Measurements from ENCODE around the gene STAT4.

Gene STAT4

DNA sequence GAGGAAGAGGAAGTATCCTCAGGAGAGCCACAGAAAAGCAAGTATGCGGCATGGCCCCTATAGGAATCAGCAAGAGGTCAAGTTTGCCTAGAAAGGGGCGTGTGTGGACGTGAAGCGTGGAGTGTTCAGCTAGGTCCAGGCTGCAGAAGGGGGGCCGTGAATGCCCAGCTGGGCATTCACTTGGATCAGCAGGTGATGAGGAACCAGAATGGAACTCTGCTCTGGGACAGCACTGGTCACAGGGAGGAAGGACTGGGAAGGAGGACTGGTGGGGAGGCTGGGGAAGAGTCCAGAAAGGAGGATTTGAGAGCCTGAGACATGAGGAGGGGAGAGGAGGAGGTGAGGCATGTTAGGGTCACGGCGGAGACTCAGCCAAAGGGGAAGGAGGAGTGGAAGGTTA is 156.6 kb downstream of the STAT4 start:
- DNase-seq (ENCODE audit: low read depth): no peak

DNA sequence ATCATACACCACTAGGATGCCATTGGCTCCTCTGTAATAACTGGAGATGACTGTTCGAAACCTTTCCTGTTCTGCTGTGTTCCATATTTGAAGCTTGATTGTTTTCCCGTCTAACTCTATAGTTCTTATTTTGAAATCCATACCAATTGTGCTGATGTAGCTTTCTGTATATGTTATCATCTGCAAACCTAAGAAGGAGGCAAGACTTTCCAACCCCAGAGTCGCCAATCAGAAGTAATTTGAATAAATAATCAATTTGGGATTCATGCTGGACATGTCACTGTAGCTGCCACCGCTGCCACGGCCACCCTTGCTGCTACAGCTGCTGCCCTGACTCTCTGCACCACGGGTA is 157.5 kb downstream of the STAT4 start:
- no peak for DNase-seq (ENCODE audit: low read depth)

DNA sequence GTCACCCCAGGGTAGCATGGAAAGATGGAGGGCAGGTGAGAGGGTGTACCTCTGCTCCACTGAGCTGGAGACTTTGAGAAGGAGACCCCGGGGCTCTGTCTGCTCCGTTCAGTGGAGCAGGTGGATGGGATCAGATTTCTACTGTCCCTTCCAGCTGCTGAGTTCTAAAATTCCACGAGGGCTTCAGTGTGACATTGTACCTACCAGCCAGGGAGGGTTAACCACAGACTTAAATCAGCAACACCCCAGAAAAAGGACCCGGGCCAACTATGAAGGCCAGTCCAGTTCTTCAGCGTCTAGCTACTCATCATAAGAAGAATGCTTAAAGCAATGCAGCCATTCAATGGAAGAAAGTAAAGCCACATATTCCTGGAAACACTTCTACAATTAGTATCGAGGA is 160.7 kb downstream of the STAT4 start:
- DNase-seq (ENCODE audit: low read depth): no peak

DNA sequence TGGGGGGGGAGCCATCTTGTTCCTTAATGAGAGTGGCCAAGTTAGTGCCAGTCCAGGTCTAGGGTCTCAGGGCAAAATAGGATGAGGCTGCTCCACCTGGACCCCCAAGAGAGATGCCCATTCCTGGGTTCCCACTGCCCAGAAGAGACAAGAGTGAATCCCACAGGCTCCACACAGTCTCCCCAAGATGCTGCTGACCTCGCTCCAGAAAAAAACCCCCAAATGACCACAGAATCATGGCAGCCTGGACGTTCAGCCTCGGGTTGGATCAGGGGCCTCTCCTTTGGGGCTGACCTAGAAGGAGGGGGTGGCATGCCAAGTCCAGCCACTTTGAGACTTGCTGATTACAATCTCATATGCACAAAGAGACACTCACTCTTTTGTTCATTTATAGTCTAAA is 161.9 kb downstream of the STAT4 start:
- no peak for DNase-seq (ENCODE audit: low read depth)

DNA sequence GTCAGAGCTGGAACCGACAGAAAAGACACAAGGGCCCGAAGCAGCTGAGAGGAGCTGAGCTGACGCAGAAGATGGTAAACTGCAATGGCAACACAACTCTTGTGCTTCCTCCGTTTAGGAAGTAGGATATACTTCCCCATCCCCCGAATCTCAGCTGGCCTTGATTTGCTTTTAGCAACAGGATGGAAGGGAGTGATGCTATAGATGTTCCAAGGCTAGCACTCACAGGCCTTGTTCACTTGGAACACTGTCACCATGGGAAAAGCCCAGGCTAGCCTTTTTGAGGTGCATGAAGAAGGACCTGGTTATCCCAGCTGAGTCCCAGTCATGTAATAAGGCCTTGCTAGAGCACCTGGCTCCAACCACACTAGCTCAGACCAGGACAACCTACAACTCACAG is 162.9 kb downstream of the STAT4 start:
- no peak for DNase-seq (ENCODE audit: low read depth)

DNA sequence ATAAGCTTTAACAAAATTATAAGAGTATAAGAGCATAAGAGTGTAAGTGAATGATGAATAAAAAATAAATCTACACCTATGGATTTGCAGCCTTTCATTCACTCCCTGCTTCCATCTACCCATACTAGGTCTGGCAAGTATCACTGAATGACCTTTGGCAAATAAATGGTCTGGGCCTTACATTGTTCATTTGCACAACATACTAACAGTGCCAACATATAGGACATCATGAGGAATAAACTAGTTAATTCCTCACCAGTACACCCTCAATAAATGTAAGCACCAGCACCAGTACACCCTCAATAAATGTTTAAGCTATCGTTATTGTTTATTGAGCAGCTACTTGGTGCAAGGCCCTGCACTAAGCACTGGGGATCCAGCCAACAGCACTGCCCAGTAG is 163.7 kb downstream of the STAT4 start:
- no peak for DNase-seq (ENCODE audit: low read depth)

DNA sequence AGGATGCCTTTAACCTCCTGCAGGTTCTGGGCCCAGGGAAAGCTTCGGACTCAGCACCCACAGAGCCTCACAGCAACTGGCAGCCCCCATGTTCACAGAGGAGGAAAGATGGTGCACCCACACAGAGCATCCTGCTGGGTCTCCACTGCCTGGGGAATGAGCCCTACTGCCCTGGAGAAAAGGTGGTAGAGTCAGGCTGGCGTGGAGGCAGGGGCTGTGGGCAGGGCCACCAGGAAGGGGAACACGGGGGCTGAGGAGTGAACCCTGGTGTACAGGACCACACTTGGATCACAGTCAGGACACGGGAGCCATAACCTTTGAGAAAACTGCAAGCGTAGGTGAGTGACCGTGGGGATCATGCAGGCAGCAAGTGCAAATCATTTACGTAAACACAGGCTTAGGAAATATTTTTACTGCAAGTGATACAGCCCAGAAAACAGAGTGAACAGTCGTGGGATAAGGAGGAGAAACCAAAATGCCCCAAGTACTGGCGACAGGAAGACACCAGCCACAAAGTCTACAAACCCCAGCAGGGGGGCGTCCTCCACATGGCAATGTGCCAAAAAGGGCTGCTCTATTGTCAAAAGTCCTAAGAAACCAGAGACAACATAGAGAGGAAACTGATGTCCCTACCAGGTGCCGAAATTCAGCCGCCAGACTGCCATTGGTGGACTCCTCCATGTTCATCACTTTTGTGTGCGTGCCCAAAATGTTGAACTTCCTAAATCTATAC is 164.4 kb downstream of the STAT4 start:
- no peak for DNase-seq (ENCODE audit: low read depth)

DNA sequence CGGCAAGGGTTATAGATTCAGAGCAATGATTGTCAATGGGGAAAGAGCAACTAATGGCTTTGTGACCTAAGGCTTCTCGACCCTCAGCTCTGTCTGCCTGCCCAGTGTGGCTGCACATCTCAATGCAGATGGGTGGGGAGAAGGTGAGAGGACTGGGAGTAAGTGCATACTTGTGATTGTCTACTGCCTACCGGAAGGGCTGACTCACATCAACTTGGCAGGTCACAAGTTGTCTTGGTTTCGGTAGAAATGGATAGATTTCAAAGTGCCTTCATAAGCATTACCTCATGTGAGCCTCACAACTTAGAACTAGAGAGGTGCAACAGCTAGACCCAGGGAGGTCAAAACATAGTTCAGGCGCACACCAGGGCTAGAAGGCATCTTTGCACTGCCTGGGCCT is 166.2 kb downstream of the STAT4 start:
- peak; percentile 36 for DNase-seq (ENCODE audit: low read depth)

DNA sequence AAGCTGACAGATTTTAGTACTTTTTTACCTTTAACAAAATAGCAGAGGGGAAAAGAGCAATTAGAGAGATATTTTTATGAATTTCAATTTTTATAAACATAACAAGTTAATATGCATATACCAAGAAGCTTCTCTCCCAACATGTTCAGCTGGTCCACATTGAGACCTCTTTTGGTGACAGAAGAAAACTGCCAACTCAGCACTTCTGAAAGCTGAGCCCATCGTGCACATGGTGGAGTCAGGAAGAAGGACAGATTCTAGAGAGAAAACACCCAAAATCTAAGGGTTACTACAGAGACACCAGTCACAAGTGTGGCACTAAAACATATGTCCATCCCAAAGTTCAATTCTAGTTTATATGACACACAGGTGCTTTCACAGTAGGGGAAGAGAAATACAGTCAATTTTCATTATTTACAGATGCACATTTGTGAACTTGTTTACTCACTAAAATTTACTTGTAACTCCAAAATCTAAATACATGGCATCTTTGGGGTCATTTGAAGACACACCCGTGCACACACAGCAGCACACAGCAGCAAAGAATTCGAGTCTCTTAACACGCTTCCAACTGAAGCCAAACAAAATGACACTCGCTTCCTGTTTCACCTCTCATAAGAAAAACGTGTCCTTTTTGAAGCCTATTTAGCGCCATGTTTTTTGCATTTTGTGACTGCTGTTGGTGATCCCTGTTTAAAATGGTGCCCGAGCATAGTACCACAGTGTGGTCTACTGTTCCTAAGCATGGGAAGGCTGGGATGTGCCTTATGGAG is 168.3 kb downstream of the STAT4 start:
- DNase-seq (ENCODE audit: low read depth): no peak

DNA sequence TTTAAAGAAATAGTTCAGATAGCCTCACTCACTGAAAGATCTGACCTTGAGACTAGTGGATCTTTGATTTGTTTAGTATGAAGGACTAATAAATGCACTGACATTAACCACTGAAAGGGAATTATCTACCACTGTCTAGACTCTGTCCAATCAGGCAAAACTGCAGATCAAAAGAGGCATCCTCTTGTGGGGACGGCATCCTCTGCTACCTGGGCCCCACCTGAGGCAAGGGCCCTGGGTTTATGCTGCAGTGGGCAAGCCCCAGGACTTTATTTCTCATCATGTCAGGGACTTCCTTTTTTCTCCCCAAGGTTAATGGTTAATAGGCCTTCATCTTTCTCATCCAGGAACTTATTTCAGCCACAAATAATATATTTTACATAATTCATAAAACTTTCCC is 169.1 kb downstream of the STAT4 start:
- no peak for DNase-seq (ENCODE audit: low read depth)

DNA sequence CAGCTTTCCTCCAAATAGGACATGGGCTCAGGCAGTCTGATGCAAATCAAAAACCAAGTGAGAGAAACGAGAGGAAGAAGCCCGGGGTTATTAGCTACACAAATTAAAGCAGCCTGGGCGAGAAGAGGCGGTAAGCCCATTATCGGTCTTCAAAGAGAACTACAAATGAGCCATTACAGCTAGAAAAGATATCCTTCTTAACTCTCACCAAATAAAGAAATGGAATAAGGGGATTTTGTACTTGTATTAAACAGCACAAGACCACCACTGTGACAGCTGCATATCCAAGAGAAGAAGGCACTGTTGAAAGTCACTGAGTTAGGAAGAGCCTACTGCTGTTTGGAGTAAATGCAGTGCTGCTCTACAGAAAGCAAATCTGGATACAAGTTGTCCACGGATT is 169.5 kb downstream of the STAT4 start:
- DNase-seq (ENCODE audit: low read depth): no peak

DNA sequence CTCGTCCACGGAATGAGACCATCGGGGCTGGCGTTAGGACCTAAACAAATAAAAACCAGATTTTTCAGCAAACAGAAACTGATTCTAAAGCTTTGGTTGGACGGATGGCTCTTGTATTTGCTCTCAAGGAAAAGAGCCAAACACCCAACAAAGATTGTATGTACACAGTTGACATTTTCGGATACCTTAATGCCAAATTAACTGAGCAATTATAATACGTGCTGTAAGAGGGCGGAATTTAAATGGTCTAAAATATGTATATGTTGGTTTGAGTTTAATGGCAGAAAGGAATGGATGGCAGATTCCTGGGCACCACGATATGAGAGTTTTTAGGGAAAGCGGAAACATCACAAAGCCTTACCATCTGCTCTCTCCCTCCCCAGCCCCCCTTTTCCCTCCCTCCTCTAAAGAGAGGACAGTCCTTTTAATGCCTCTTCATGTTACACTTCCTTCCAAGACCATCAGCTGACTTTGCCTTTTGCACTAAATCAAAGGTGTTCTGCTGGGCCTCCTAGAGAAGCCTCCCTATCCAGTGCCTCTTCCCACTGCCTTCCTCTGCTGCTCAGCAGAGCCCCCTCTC is 170.1 kb downstream of the STAT4 start:
- no peak for DNase-seq (ENCODE audit: low read depth)

DNA sequence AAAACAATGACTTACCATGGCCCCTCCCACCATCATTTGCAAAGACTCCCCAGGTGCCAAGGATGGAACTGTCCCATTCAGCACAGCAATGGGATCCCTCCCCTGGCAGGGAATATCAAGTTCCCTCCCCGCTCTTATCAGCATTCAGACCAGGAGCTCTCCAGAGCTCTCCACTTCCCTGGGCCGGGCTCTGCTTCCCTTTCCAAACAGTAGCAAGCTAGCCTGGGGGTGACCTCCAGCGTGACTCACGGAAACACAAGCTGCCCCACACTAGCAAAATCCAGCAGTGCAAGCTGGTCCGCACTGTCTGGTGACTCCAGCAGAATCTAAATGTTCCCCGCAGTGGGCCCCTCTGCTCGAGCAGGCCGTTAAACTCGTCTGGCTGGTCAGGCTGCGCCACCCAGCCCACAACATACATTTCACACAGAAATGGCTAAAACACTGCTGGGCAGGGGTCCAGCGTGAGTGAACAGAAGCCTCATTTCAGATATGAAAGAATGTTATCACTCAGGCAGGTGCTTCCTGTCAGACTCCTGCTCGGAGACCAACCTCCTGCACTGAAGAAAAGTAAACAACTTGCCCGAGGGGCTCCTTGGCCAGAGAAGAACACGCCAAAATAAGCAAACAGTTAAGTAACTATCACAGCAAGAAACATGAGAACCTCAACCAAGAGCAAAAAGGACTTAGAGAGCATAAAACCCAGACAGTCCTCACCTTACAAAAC is 170.7 kb downstream of the STAT4 start:
- no peak for DNase-seq (ENCODE audit: low read depth)

Measured in GM04503 (cell line).